Large intestine (tissue), 3 donors: ENCODE data around the gene GABRB1. TPM values are rescaled to one million over a fixed set of nuclear protein-coding genes. Genes with fewer than 3 reads are reported as not detected.

Experiments used
- DNase-seq, 2 donors: peaks; one replicate each; pipeline versions ENCODE4 v3.0.0 to v3.0.0-alpha.2; 2013
- H3K27ac ChIP-seq: one replicate; pipeline ENCODE4 v1.5.1; 2013; ENCODE audit warnings: low read length
- H3K27me3 ChIP-seq: 2 replicates; pipeline ENCODE4 v1.6.1; 2013; ENCODE audit warnings: low read length; ENCODE audit not compliant: control insufficient read depth, insufficient read depth
- H3K36me3 ChIP-seq: 2 replicates; pipeline ENCODE4 v1.6.1; 2013; ENCODE audit warnings: low read length; ENCODE audit not compliant: control insufficient read depth, insufficient read depth
- H3K4me1 ChIP-seq: one replicate; pipeline ENCODE4 v1.6.1; 2013; ENCODE audit warnings: low read length; ENCODE audit not compliant: control insufficient read depth, insufficient read depth
- H3K4me3 ChIP-seq: one replicate; pipeline ENCODE4 v1.5.1; 2013; ENCODE audit warnings: low read length
- H3K9me3 ChIP-seq: one replicate; pipeline ENCODE4 v1.6.1; 2013; ENCODE audit warnings: mild to moderate bottlenecking, low read depth, low read length, moderate library complexity; ENCODE audit not compliant: control insufficient read depth
- WGBS: methylation state at CpG from one replicate; pipeline ENCODE4 v1.1.5; 2013; ENCODE audit warnings: low lambda C conversion rate; ENCODE audit not compliant: insufficient coverage; 5-methylcytosine and 5-hydroxymethylcytosine counted together
- polyA plus RNA-seq: library from polyadenylated mRNA; unstranded; fragments of 120-200 nt; gene quantifications from one replicate; pipeline ENCODE4 v1.2.1, GENCODE V29; 2013

Gene GABRB1
- polyA plus RNA-seq, 1 donor = 0.27 TPM

- Histone ChIP-seq H3K9me3 (no peaks in the 10 kb centered on the region), H3K27ac (no peak overlapping the region), H3K4me1 (no peaks in the 10 kb centered on the region), H3K4me3 (no peak overlapping the region), H3K36me3 (no peaks in the 10 kb centered on the region), H3K27me3 (no peaks in the 10 kb centered on the region)
- no CpG with 5 or more reads among the region's 2 CpGs for WGBS
- DNase-seq = no peak
These were observed 42.3 kb downstream of the GABRB1 start for GRCh38 chr4:47073647-47074046.

DNA sequence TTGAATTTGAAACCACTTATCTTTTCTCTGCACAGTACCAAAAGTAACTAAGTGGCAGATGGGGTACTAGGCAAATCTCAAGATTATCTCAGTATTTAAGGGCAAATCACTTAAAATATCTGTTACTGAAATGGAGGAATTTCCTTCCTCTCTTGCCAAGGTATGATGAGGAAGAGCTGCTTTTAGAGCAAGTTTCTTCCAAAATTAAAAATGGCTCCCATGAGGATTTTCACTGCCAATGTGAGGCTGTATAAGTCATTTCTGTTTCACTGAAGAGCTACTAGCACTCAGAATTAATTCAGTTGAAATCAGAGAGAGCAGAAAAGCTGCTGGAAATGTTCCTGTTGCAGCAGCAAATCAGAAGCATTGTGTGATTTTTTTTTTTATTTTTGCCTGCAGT lies 43.4 kb downstream of the GABRB1 start:
- H3K4me3 ChIP-seq = no peak overlapping the region
- no peaks in the 10 kb centered on the region for H3K36me3 ChIP-seq
- no peak for DNase-seq
- H3K27ac ChIP-seq = no peak overlapping the region
- H3K9me3 ChIP-seq = no peaks in the 10 kb centered on the region
- H3K4me1 ChIP-seq = no peaks in the 10 kb centered on the region
- H3K27me3 ChIP-seq = no peaks in the 10 kb centered on the region

DNA sequence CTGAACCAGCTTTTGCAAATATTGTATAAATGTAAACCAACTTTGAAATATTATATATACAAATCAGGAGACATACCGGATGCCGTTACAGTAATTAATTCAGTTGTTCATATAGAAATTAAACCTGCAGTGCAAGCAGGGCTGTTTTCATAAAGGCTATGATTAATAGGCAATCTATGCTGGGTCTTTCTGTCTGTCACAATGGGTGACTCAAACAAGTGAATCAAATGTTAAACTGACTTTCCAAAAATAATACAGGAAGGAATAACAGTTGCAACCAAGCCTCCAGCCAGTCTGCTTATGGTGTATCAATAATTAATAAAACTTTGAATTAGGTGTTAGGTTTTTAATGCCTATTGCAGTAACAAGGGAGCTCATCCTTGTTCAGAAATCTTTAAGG lies 43.9 kb downstream of the GABRB1 start:
- WGBS = no CpG with 5 or more reads among the region's 2 CpGs

DNA sequence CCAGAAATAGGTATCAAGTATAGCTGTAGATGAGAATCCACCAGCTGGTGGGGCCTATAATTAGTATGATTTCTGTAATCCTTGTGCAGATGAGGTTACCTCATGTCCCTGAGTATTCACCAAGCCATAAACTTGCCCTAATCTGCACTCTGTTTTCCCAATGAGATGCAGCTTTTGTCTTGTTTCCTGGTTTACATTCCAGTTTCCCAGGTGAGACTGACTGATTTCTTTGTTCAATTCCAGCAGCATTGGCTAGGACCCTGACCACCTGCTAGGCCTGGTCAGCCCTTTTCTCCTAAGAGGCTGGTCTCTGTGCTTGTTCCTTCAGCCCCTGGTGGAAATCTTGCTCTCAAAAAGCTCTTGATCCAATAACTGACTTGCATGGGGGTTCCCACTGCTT lies 44.6 kb downstream of the GABRB1 start:
- Histone ChIP-seq H3K4me1 (no peaks in the 10 kb centered on the region), H3K4me3 (no peak overlapping the region), H3K36me3 (no peaks in the 10 kb centered on the region), H3K9me3 (no peaks in the 10 kb centered on the region), H3K27me3 (no peaks in the 10 kb centered on the region), H3K27ac (no peak overlapping the region)
- DNase-seq = no peak

More for the DNA sequence above, 43.9 kb downstream of the GABRB1 start:
- H3K4me3 ChIP-seq = no peak overlapping the region
- no peaks in the 10 kb centered on the region for H3K36me3 ChIP-seq
- no peaks in the 10 kb centered on the region for H3K4me1 ChIP-seq
- no peaks in the 10 kb centered on the region for H3K27me3 ChIP-seq
- no peak for DNase-seq
- no peaks in the 10 kb centered on the region for H3K9me3 ChIP-seq
- H3K27ac ChIP-seq = no peak overlapping the region

GRCh38 chr4:47084111-47084510 lies 52.7 kb downstream of the GABRB1 start:
- Histone ChIP-seq H3K27me3 (no peaks in the 10 kb centered on the region), H3K27ac (no peak overlapping the region), H3K4me1 (no peaks in the 10 kb centered on the region), H3K4me3 (no peak overlapping the region), H3K9me3 (no peaks in the 10 kb centered on the region), H3K36me3 (no peaks in the 10 kb centered on the region)
- DNase-seq = no peak

- H3K4me3 ChIP-seq = no peak overlapping the region
- H3K36me3 ChIP-seq = no peaks in the 10 kb centered on the region
- no peaks in the 10 kb centered on the region for H3K9me3 ChIP-seq
- no peak overlapping the region for H3K27ac ChIP-seq
- no peaks in the 10 kb centered on the region for H3K27me3 ChIP-seq
- DNase-seq = no peak
- H3K4me1 ChIP-seq = no peaks in the 10 kb centered on the region
These were observed 53.4 kb downstream of the GABRB1 start for GRCh38 chr4:47084795-47085194.

GRCh38 chr4:47088298-47088697 lies 56.9 kb downstream of the GABRB1 start:
- 75% methylated on average over 2 of the region's 2 CpGs for WGBS
- H3K4me1 ChIP-seq = no peaks in the 10 kb centered on the region
- DNase-seq = no peak
- H3K27me3 ChIP-seq = no peaks in the 10 kb centered on the region
- no peak overlapping the region for H3K27ac ChIP-seq
- no peak overlapping the region for H3K4me3 ChIP-seq
- H3K9me3 ChIP-seq = no peaks in the 10 kb centered on the region
- H3K36me3 ChIP-seq = no peaks in the 10 kb centered on the region

DNA sequence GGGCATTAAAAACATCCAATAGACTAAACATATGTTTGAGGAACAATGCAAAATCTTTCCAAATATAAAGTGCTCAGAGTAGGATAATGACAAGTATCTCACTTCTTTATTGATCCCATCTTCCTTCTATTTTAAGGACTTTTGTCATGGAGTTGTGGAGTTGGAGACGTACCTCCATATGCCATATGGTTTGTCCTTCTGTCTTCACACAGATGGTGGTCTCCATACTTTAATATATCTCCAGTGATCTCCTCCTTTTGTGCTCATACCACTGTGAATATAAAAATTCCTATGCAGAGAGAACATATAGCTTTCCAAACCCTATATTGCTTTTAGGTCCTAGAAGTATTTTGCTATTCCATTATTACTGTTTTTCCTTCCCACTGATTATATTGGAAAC lies 64.5 kb downstream of the GABRB1 start:
- H3K36me3 ChIP-seq = no peaks in the 10 kb centered on the region
- H3K27me3 ChIP-seq = no peaks in the 10 kb centered on the region
- no peak overlapping the region for H3K27ac ChIP-seq
- H3K4me3 ChIP-seq = no peak overlapping the region
- no peak for DNase-seq
- no peaks in the 10 kb centered on the region for H3K4me1 ChIP-seq
- H3K9me3 ChIP-seq = no peaks in the 10 kb centered on the region
- WGBS = no CpG with 5 or more reads among the region's 1 CpG

GRCh38 chr4:47101453-47101852 lies 70.1 kb downstream of the GABRB1 start:
- no peak for DNase-seq
- Histone ChIP-seq H3K9me3 (no peaks in the 10 kb centered on the region), H3K27me3 (no peaks in the 10 kb centered on the region), H3K4me1 (no peaks in the 10 kb centered on the region), H3K36me3 (no peaks in the 10 kb centered on the region), H3K27ac (no peak overlapping the region), H3K4me3 (no peak overlapping the region)
- WGBS = 80% methylated on average over 1 of the region's 1 CpG

- WGBS = 100% methylated on average over 1 of the region's 1 CpG
- Histone ChIP-seq H3K36me3 (no peaks in the 10 kb centered on the region), H3K27me3 (no peaks in the 10 kb centered on the region), H3K4me3 (no peak overlapping the region), H3K9me3 (no peaks in the 10 kb centered on the region), H3K27ac (no peak overlapping the region), H3K4me1 (no peaks in the 10 kb centered on the region)
- no peak for DNase-seq
These were observed 73.6 kb downstream of the GABRB1 start for GRCh38 chr4:47104986-47105385.

- no peaks in the 10 kb centered on the region for H3K36me3 ChIP-seq
- H3K27me3 ChIP-seq = no peaks in the 10 kb centered on the region
- no peak overlapping the region for H3K27ac ChIP-seq
- DNase-seq = no peak
- H3K4me3 ChIP-seq = no peak overlapping the region
- no peaks in the 10 kb centered on the region for H3K9me3 ChIP-seq
- no peaks in the 10 kb centered on the region for H3K4me1 ChIP-seq
- no CpG with 5 or more reads among the region's 1 CpG for WGBS
These were observed 75.2 kb downstream of the GABRB1 start for GRCh38 chr4:47106561-47106960.

DNA sequence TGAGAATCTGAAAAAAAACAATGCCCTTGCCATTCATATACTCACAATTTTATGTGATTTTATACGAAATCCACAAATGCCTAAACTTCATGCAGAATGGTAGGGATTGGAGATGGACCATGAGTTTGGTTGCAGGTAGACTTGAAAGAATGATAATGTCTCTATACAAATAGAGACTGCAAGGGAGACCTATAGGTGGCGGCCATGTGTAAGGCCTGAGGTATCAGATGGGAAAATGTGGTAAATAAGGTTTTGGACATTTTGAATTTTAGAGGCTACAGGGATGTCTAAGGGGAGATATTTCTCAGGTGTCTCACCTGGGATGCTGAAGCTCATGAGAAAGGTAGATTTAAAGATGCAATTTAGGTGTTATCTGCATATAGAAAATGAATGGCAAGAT lies 78.0 kb downstream of the GABRB1 start:
- WGBS = no CpG with 5 or more reads among the region's 2 CpGs
- H3K9me3 ChIP-seq = no peaks in the 10 kb centered on the region
- no peak overlapping the region for H3K27ac ChIP-seq

More for the DNA sequence above, 78.0 kb downstream of the GABRB1 start:
- no peak overlapping the region for H3K4me3 ChIP-seq
- DNase-seq = no peak
- no peaks in the 10 kb centered on the region for H3K27me3 ChIP-seq
- H3K4me1 ChIP-seq = no peaks in the 10 kb centered on the region
- no peaks in the 10 kb centered on the region for H3K36me3 ChIP-seq
